PC-3 (cell line): ENCODE data around the gene SNN. TPM values are rescaled to one million over a fixed set of nuclear protein-coding genes. Genes with fewer than 3 reads are reported as not detected.

ENCODE experiments used
- ATAC-seq: fragments of 200-7000 bp; cut with Tn5 transposase; 2 replicates; pipeline ENCODE4 v1.9.1; 2020; ENCODE audit warnings: mild to moderate bottlenecking, moderate library complexity
- BruUV-seq: library from RNA; stranded (reverse); fragments of 400-500 nt; replicated peaks from 2 replicates; lab custom pipeline; 2021; lab: Mats Ljungman, UMichigan
- CTCF ChIA-PET: fragments of 300-600 bp; sonication (Branson Sonifier 250); formaldehyde crosslinking; loops from one replicate; lab custom pipeline; 2022; ENCODE audit warnings: antibody characterized with exemption; lab: Charles Lee
- POLR2A ChIA-PET: fragments of 300-600 bp; sonication (Branson Sonifier 250); formaldehyde crosslinking; loops from one replicate; lab custom pipeline; 2022; ENCODE audit warnings: antibody characterized with exemption; ENCODE audit not compliant: unreplicated experiment; lab: Charles Lee
- DNase-seq: peaks from one replicate; pipeline ENCODE4 v3.0.0-alpha.2; 2015
- H2AFZ ChIP-seq: fragments of 300-600 bp; sonication (generic); 2 replicates; pipeline ENCODE4 v1.6.0; 2016; ENCODE audit warnings: antibody characterized with exemption, low read length
- H3F3A ChIP-seq: fragments of 300-600 bp; sonication (generic); one replicate; pipeline ENCODE4 v1.6.0; 2017; ENCODE audit warnings: antibody characterized with exemption, low read length, control low read depth, mild to moderate bottlenecking; ENCODE audit not compliant: unreplicated experiment
- H3K27ac ChIP-seq: fragments of 300-600 bp; sonication (generic); 2 replicates; pipeline ENCODE4 v1.5.1; 2016; ENCODE audit warnings: mild to moderate bottlenecking, low read length
- H3K27me3 ChIP-seq: fragments of 300-600 bp; sonication (generic); 2 replicates; pipeline ENCODE4 v1.6.1; 2016; ENCODE audit warnings: low read length, mixed read lengths
- H3K36me3 ChIP-seq: fragments of 300-600 bp; sonication (generic); 2 replicates; pipeline ENCODE4 v1.6.1; 2016; ENCODE audit warnings: low read depth, mixed run types, low read length, mixed read lengths
- H3K4me1 ChIP-seq: fragments of 300-600 bp; sonication (generic); 2 replicates; pipeline ENCODE4 v1.5.1; 2016; ENCODE audit warnings: low read length; ENCODE audit not compliant: insufficient read depth
- H3K4me2 ChIP-seq: fragments of 300-600 bp; sonication (generic); 2 replicates; pipeline ENCODE4 v1.6.0; 2016; ENCODE audit warnings: low read length
- H3K4me3 ChIP-seq: fragments of 300-600 bp; sonication (generic); 2 replicates; pipeline ENCODE4 v1.5.1; 2016; ENCODE audit warnings: mild to moderate bottlenecking, low read length, mixed read lengths
- H3K79me2 ChIP-seq: fragments of 300-600 bp; sonication (generic); 2 replicates; pipeline ENCODE4 v1.6.1; 2017; ENCODE audit warnings: low read length, mixed read lengths
- H3K9ac ChIP-seq: fragments of 300-600 bp; sonication (generic); 2 replicates; pipeline ENCODE4 v1.6.0; 2016; ENCODE audit warnings: mild to moderate bottlenecking, low read length
- H3K9me2 ChIP-seq: fragments of 300-600 bp; sonication (generic); replicated peaks from 2 replicates; pipeline ENCODE4 v1.6.1; 2016; ENCODE audit warnings: mixed run types, low read length, mixed read lengths
- H3K9me3 ChIP-seq: fragments of 300-600 bp; sonication (generic); 2 replicates; pipeline ENCODE4 v1.6.1; 2016; ENCODE audit warnings: low read length, mixed read lengths
- H4K20me1 ChIP-seq: fragments of 300-600 bp; sonication (generic); 2 replicates; pipeline ENCODE4 v1.6.1; 2016; ENCODE audit warnings: low read length, mixed read lengths
- CTCF ChIP-seq: fragments of 300-600 bp; sonication (generic); conservative IDR thresholded peaks from 2 replicates; pipeline ENCODE4 v1.5.1; 2017; ENCODE audit warnings: antibody characterized with exemption, low read depth, mild to moderate bottlenecking, low read length
- EZH2 ChIP-seq: fragments of 300-600 bp; sonication (generic); IDR thresholded peaks from one replicate; pipeline ENCODE4 v1.6.1; 2017; ENCODE audit warnings: antibody characterized with exemption, mild to moderate bottlenecking, low read length; ENCODE audit not compliant: unreplicated experiment
- EZH2phosphoT487 ChIP-seq: fragments of 300-600 bp; sonication (generic); IDR thresholded peaks from 2 replicates; pipeline ENCODE4 v1.6.1; 2018; ENCODE audit warnings: mild to moderate bottlenecking, antibody characterized with exemption, low read length, borderline replicate concordance
- intact Hi-C: fragments of 100-400 bp; cut with micrococcal nuclease; formaldehyde crosslinking; loops from 2 replicates; pipeline ENCODE4 v1.9.0; 2023
- total RNA-seq: library from RNA; depleted of rRNA; stranded (reverse); fragments of >200 nt; gene quantifications from 2 replicates; pipeline ENCODE4 v1.2.3, GENCODE V29; 2014

SNN gene
- total RNA-seq, 1 experiment from 2014 or later = 4.3 TPM

GRCh38 chr16:11681976-11682654 lies 13.9 kb downstream of the SNN start:
- ChIA-PET CTCF (no interaction called here), POLR2A (no interaction called here)
- no peak overlapping the region for H3K4me2 ChIP-seq
- H3K9me2 ChIP-seq = no peaks in the 10 kb centered on the region
- no peak overlapping the region for H3K4me3 ChIP-seq
- TF ChIP-seq EZH2 (no peak), CTCF (no peak), EZH2phosphoT487 (no peak)
- H3K9ac ChIP-seq = no peak overlapping the region
- no peaks in the 10 kb centered on the region for H3K79me2 ChIP-seq
- H2AFZ ChIP-seq = no peak overlapping the region
- peaks cover 2% of the 10 kb centered on the region; the same call in 1 of the 2 replicates for H3K36me3 ChIP-seq
- no peaks in the 10 kb centered on the region for H3K27me3 ChIP-seq
- no peaks in the 10 kb centered on the region for H3K9me3 ChIP-seq
- intact Hi-C loops = no loop called here
- DNase-seq (no peak), ATAC-seq (no peak)
- no peaks in the 10 kb centered on the region for H4K20me1 ChIP-seq
- H3K27ac ChIP-seq = no peak overlapping the region
- no peaks in the 10 kb centered on the region for H3F3A ChIP-seq
- no TSS peak for BruUV-seq
- 0 out of 2 replicates have a peak, but pooled peaks cover 5% of the 10 kb centered on the region for H3K4me1 ChIP-seq

GRCh38 chr16:11682655-11683096 lies 14.4 kb downstream of the SNN start:
- Histone ChIP-seq H4K20me1 (no peaks in the 10 kb centered on the region), H3K9ac (no peak overlapping the region), H3K36me3 (peaks cover 2% of the 10 kb centered on the region; the same call in 1 of the 2 replicates), H3K79me2 (no peaks in the 10 kb centered on the region), H2AFZ (no peak overlapping the region), H3F3A (no peaks in the 10 kb centered on the region), H3K4me1 (0 out of 2 replicates have a peak, but pooled peaks cover 5% of the 10 kb centered on the region), H3K4me3 (no peak overlapping the region), H3K27me3 (no peaks in the 10 kb centered on the region), H3K9me2 (no peaks in the 10 kb centered on the region), H3K4me2 (no peak overlapping the region), H3K27ac (no peak overlapping the region), H3K9me3 (no peaks in the 10 kb centered on the region)
- ATAC-seq (no peak), DNase-seq (no peak)
- no peak for TF ChIP-seq EZH2
- TF ChIP-seq CTCF = no peak
- no peak for TF ChIP-seq EZH2phosphoT487
- BruUV-seq = no TSS peak
- POLR2A ChIA-PET = no interaction called here
- intact Hi-C loops = no loop called here
- CTCF ChIA-PET = no interaction called here

- Histone ChIP-seq H3K27me3 (no peaks in the 10 kb centered on the region), H3K9me2 (no peaks in the 10 kb centered on the region), H4K20me1 (no peaks in the 10 kb centered on the region), H3K27ac (no peak overlapping the region), H3K9me3 (no peaks in the 10 kb centered on the region), H3F3A (no peaks in the 10 kb centered on the region), H3K79me2 (no peaks in the 10 kb centered on the region), H3K9ac (no peak overlapping the region), H3K4me2 (no peak overlapping the region), H3K36me3 (peaks cover 5% of the 10 kb centered on the region; the same call in 1 of the 2 replicates), H3K4me3 (no peak overlapping the region), H3K4me1 (0 out of 2 replicates have a peak, but pooled peaks cover 5% of the 10 kb centered on the region), H2AFZ (no peak overlapping the region)
- TF ChIP-seq EZH2 (no peak), CTCF (no peak), EZH2phosphoT487 (no peak)
- no TSS peak for BruUV-seq
- DNase-seq = no peak
- ChIA-PET CTCF (no interaction called here), POLR2A (no interaction called here)
- intact Hi-C loops = no loop called here
- ATAC-seq = no peak
These were observed 14.9 kb downstream of the SNN start for GRCh38 chr16:11683145-11683544.
